ENCODE data around the gene CROCC2.

CROCC2 gene

GRCh38 chr2:241011296-241011600, 105.1 kb downstream of the CROCC2 start:
- in situ Hi-C loops (cut with HindIII; ENCODE audit: low pct_ligation_motif_present, low pct_unique_long_range_greater_than_20kb, low sequenced_read_pairs) = no loop called here
- no peak for DNase-seq

DNA sequence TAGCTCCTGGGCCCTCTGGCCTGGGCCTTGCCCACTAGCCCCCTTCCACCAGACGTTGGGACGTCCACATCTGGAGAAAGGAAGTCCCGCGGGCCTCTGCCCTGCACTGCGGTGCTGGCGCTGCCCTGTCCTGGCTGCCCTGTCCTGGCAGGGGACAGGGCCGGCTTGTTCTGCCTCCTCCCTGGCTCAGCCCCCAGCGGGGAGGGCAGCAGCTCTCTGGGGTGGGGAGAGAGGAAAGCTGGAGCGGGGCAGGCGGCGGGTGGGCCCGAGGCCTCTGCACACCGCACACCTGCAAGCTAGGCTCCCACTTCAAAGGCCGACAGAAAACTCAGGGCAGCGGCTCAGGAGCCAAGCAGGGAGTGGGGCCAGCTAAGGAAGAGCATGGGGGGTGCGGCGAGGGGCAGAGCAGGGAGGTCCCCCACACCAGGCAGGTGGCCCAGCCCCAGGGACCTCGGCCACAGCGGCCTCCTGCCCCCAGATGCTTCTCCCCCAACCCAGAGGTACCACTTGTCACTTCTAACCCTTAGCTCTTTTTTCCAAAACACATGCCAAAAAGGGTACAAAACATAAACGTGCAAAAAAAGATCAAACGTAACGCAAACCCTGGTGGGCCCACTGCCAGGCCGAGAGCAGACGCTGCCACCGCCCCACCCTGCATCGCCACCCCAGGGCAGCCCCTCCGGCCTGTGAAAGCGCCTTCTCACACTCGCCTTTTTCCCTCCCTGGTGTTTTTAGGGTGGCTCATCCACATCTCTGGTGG, 105.8 kb downstream of the CROCC2 start:
- no peak for DNase-seq
- in situ Hi-C loops (cut with HindIII; ENCODE audit: low pct_ligation_motif_present, low pct_unique_long_range_greater_than_20kb, low sequenced_read_pairs) = no loop called here

- no peak for DNase-seq
- in situ Hi-C loops (cut with HindIII; ENCODE audit: low pct_ligation_motif_present, low pct_unique_long_range_greater_than_20kb, low sequenced_read_pairs) = no loop called here
Measured at GRCh38 chr2:241014224-241014623, 108.1 kb downstream of the CROCC2 start.

GRCh38 chr2:241014764-241015163, 108.6 kb downstream of the CROCC2 start:
- in situ Hi-C loops (cut with HindIII; ENCODE audit: low pct_ligation_motif_present, low pct_unique_long_range_greater_than_20kb, low sequenced_read_pairs) = no loop called here
- no peak for DNase-seq

DNA sequence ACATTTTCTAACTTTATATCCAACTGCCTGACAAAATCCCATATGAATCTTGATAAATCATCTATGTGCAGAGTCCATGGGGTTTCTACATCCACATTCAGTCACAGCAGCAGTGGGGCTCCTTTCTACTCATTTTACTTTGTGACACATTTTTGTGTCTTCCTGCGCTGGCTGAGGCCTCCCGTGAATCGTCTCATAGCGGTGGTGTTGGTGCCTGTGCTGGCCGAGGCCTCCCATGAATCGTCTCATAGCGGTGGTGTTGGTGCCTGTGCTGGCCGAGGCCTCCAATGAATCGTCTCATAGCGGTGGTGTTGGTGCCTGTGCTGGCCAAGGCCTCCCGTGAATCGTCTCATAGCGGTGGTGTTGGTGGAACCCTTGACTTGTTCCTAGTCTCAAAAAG, 109.3 kb downstream of the CROCC2 start:
- in situ Hi-C loops (cut with HindIII; ENCODE audit: low pct_ligation_motif_present, low pct_unique_long_range_greater_than_20kb, low sequenced_read_pairs) = no loop called here
- no peak for DNase-seq

GRCh38 chr2:241017228-241017940, 111.2 kb downstream of the CROCC2 start:
- in situ Hi-C loops (cut with HindIII; ENCODE audit: low pct_ligation_motif_present, low pct_unique_long_range_greater_than_20kb, low sequenced_read_pairs) = no loop called here
- DNase-seq = no peak

- no peak for DNase-seq
- in situ Hi-C loops (cut with HindIII; ENCODE audit: low pct_ligation_motif_present, low pct_unique_long_range_greater_than_20kb, low sequenced_read_pairs) = no loop called here
Measured at GRCh38 chr2:241018051-241018891, 112.1 kb downstream of the CROCC2 start.

- no peak for DNase-seq
- in situ Hi-C loops (cut with HindIII; ENCODE audit: low pct_ligation_motif_present, low pct_unique_long_range_greater_than_20kb, low sequenced_read_pairs) = no loop called here
Measured at GRCh38 chr2:241019441-241020139, 113.5 kb downstream of the CROCC2 start.

DNA sequence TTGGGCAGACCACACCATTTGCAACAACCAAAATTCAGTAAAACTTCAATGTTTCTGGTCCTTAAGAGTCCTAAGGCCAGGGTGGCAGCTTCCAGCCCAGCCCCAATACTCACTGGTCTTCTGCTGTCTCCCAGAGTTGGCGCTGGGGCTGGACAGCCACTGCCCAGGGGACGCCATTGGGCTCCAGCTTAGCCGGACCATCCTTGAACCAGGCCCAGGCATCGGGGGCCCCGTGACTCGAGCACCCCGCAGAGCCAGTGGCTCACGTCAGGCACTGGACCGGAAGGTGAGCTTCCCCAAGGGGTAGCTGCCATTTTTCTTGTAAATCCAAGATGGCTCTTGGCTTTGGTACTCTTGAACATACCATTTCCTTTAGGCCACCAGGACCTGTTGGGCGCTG, 114.1 kb downstream of the CROCC2 start:
- in situ Hi-C loops (cut with HindIII; ENCODE audit: low pct_ligation_motif_present, low pct_unique_long_range_greater_than_20kb, low sequenced_read_pairs) = no loop called here
- DNase-seq = no peak

DNA sequence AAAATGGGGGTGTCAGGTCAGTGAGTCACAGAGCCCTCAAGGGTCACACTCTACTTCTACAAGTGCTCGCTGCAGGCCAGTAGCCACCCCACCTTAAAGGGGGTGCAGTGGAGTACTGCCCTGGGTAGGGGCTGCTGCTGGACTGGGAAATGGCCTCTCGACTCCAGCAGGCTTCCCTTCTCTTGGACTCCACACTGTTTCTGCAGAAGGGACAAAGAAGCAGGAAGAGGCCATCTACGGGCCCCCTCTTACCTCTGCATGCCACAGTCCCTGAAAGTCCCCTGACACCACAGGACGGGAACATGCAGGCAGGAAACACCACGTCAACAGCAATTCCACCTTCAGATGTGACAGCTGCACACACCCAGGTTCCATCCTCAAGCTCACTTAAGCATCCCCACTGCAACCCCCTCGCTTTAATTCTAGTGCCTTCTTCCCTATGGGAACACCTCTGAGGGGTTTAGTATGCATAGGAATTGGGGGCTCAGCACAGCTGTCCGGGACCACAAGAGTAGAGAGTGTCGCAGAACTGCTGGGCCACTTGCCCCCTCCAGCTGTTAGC, 114.6 kb downstream of the CROCC2 start:
- no peak for DNase-seq
- in situ Hi-C loops (cut with HindIII; ENCODE audit: low pct_ligation_motif_present, low pct_unique_long_range_greater_than_20kb, low sequenced_read_pairs) = no loop called here

DNA sequence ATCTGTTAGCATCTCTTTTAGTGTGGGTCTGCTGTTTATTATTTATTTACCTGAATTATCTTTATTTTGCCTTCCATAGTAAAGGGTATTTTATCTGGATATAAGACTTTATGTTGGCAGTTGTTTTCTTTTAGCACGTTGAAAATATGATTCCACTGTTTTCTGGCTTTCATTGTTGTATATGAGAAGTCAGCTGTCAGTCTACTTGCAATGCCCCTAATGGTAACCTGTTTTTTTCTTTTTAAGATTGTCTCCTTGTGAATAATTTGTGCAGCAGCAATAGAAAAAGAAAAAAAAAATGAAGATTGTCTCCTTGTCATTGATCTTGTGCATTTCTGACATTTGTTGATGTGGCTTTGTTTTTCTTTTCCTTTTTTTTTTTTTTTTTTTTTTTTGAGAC, 119.5 kb downstream of the CROCC2 start:
- in situ Hi-C loops (cut with HindIII; ENCODE audit: low pct_ligation_motif_present, low pct_unique_long_range_greater_than_20kb, low sequenced_read_pairs) = no loop called here
- no peak for DNase-seq

- no peak for DNase-seq
- in situ Hi-C loops (cut with HindIII; ENCODE audit: low pct_ligation_motif_present, low pct_unique_long_range_greater_than_20kb, low sequenced_read_pairs) = no loop called here
Measured at GRCh38 chr2:241029599-241030332, 123.6 kb downstream of the CROCC2 start.

DNA sequence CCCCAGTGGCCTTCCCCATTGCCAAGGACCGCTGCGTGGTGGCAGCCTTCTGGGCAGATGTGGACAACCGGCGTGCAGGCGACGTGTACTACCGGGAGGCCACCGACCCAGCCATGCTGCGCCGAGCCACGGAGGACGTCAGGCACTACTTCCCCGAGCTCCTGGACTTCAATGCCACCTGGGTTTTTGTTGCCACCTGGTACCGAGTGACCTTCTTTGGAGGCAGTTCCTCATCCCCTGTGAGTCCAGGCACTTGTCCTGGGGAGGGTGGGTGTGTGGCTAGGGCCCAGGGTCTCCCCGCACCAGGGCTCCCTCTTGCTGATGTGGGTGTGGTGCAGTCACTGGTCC, 124.2 kb downstream of the CROCC2 start:
- DNase-seq = no peak
- in situ Hi-C loops (cut with HindIII; ENCODE audit: low pct_ligation_motif_present, low pct_unique_long_range_greater_than_20kb, low sequenced_read_pairs) = no loop called here

DNA sequence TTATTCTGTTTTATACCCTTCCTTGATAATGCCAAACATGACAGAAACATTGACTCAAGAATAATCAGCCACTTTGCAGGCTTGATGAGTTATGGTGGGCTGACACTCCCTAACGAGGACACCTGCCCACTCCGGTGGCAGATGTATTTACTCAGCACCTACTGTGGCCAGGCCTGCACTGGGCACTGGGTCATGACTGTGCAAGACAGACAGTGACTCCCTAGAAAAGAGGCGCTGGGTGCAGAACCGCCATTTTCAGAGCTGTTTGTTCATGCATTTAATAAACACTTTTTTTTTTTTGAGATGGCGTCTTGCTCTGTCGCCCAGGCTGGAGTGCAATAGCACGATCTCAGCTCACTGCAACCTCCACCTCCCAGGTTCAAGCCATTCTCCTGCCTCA, 124.7 kb downstream of the CROCC2 start:
- no peak for DNase-seq
- in situ Hi-C loops (cut with HindIII; ENCODE audit: low pct_ligation_motif_present, low pct_unique_long_range_greater_than_20kb, low sequenced_read_pairs) = no loop called here

GRCh38 chr2:241031436-241032165, 125.5 kb downstream of the CROCC2 start:
- in situ Hi-C loops (cut with HindIII; ENCODE audit: low pct_ligation_motif_present, low pct_unique_long_range_greater_than_20kb, low sequenced_read_pairs) = no loop called here
- no peak for DNase-seq

DNA sequence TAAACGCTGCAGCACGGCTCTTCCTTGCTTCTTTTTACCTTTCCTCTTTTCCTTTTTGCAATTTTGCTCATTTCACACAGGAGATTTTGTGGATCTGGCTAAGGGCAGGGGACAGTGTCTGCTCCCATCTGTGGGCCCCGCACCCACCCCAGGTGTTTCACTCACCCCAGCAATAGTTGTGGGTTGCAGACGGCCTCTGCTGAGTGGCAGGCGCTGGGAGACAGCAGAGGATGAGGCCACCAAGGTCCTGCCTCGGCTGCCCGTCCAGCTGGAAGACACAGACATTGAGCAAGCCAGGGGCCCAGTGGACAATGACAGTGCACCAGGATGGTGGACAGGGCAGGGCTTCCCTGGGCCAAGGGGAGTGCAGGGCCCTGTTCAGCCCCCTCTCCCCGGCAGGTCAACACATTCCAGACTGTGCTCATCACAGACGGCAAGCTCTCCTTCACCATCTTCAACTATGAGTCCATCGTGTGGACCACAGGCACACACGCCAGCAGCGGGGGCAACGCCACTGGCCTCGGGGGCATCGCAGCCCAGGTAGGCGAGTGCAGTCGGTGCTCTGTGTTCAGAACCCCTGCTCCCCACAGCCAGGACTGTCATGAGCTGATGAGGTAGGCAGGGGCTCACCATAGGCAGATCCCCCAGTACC, 127.3 kb downstream of the CROCC2 start:
- in situ Hi-C loops (cut with HindIII; ENCODE audit: low pct_ligation_motif_present, low pct_unique_long_range_greater_than_20kb, low sequenced_read_pairs) = no loop called here
- no peak for DNase-seq

- in situ Hi-C loops (cut with HindIII; ENCODE audit: low pct_ligation_motif_present, low pct_unique_long_range_greater_than_20kb, low sequenced_read_pairs) = no loop called here
Measured at GRCh38 chr2:241033994-241034393, 127.9 kb downstream of the CROCC2 start.

More at GRCh38 chr2:241033994-241034393, 127.9 kb downstream of the CROCC2 start:
- no peak for DNase-seq

Data from ACHN (cell line).